ENCODE measurements around the gene DDX5. TPM values are rescaled to one million over a fixed set of nuclear protein-coding genes. Genes with fewer than 3 reads are reported as not detected.

DDX5 gene
- total RNA-seq, 1 experiment from 2014 or later: 869 TPM

DNA sequence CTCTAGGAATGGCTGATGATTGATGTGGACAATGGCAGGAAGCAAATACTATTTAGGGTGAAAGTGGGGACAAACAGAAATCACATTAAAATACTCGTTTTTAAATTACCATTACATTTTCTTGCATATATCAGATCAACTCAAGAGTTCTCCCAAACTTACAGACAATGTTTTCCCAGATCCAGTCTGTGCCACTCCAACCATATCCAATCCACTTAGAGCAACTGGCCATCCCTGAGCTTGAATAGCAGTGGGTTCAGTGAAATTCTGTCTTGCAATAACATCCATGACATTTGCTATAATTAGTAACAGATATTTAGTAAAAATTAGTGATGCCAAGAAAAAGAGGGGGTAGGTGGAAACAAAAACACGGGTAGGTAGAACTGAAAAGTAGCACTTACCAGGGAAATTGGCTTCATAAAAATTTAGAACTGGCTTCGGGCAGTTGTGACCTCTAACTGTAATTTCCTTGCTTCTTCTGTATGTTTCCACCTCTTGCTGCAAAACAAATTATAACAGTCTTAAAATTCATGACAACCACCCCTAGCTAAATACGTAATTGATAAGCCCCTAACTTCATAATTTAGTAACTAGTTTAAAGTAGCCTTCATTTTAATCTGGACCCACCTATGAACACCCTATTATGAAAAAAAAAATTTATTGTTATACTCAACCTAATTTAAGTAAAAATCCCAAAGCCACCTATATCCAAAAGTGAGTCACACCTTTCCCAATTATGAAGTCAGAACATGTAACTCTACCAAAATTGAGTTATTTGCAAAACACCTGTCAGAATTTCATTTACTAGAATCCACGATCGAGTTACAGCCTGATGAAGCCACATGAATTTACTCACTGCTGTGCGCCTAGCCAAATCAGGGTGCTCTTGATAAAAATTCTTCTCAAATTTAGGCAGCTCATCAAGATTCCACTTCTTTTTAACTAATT lies 2.0 kb downstream of the DDX5 start:
- no peak overlapping the region for H3K14ac ChIP-seq (ENCODE audit: insufficient read depth, low read length)
- peaks cover 6% of the 10 kb centered on the region for H3K23me2 ChIP-seq (ENCODE audit: insufficient read length, low read depth, low read length, poor library complexity, severe bottlenecking)
- H3K4me2 ChIP-seq (ENCODE audit: insufficient read depth, insufficient read length, low read length): peak overlapping the region; percentile 82
- peak overlapping the region in 2 of 3 experiments; percentile 93 to 97; a peak in 5 of 7 replicates for H3K27ac Mint-ChIP-seq
- H2BK5ac ChIP-seq (ENCODE audit: insufficient read length, low read length): no peak overlapping the region
- H2AK5ac ChIP-seq (ENCODE audit: insufficient read length, low read length): no peak overlapping the region
- no peak overlapping the region for H2AFZ ChIP-seq (ENCODE audit: low read length)
- no peak overlapping the region for H2BK15ac ChIP-seq (ENCODE audit: low read depth, low read length)
- H3K4ac ChIP-seq (ENCODE audit: low read depth, low read length): no peak overlapping the region
- no peak overlapping the region for H2BK12ac ChIP-seq (ENCODE audit: insufficient read length, low read depth, low read length)
- H3K36me3 Mint-ChIP-seq (ENCODE audit: insufficient read depth in 1 of 3, low read depth in 3 of 3): peaks cover 68 to 81% (median 75%) of the 10 kb centered on the region in 3 experiments
- no peaks in the 10 kb centered on the region for H3K4me1 ChIP-seq (ENCODE audit: insufficient read depth, low read length)
- H2BK20ac ChIP-seq (ENCODE audit: low read depth, low read length, poor library complexity, severe bottlenecking): no peak overlapping the region
- H3K27ac ChIP-seq (ENCODE audit: insufficient read length, low read depth, low read length): no peak overlapping the region
- H3K23ac ChIP-seq (ENCODE audit: insufficient read length, low read depth, low read length): no peak overlapping the region
- H4K91ac ChIP-seq (ENCODE audit: insufficient read length, low read depth, low read length): no peak overlapping the region
- H3K79me2 ChIP-seq (ENCODE audit: insufficient read depth, low read length): peaks cover 29% of the 10 kb centered on the region
- no peak overlapping the region for H3T11ph ChIP-seq (ENCODE audit: low read length)
- H3K56ac ChIP-seq (ENCODE audit: insufficient read length, low read depth, low read length): no peak overlapping the region
- no peak overlapping the region for H4K5ac ChIP-seq (ENCODE audit: insufficient read length, low read depth, low read length)
- H4K20me1 ChIP-seq (ENCODE audit: control insufficient read depth, insufficient read depth, insufficient read length): no peaks in the 10 kb centered on the region
- peaks cover 6% of the 10 kb centered on the region for H3K79me1 ChIP-seq (ENCODE audit: insufficient read depth, low read depth, low read length, poor library complexity, severe bottlenecking)
- H4K8ac ChIP-seq (replicated peaks; ENCODE audit: insufficient read length, low read depth, low read length): no peak overlapping the region
- no peak overlapping the region for H3K9ac ChIP-seq (ENCODE audit: extremely low read depth, insufficient read length, low read length)
- H3K4me1 Mint-ChIP-seq: peaks cover 42 to 60% of the 10 kb centered on the region in 2 experiments
- H3K9me3 ChIP-seq (ENCODE audit: control insufficient read depth, low read depth, low read length): no peaks in the 10 kb centered on the region
- no peaks in the 10 kb centered on the region for H3K27me3 ChIP-seq (ENCODE audit: insufficient read depth, low read length)
- WGBS (ENCODE audit: extremely low coverage, insufficient read length, low lambda C conversion rate): no CpG with 5 or more reads among the region's 7 CpGs
- no peak overlapping the region for H2BK120ac ChIP-seq (ENCODE audit: low read depth, low read length, poor library complexity, severe bottlenecking)
- no peak overlapping the region for H3K18ac ChIP-seq (ENCODE audit: insufficient read length, low read depth, low read length)
- TF ChIP-seq, protein P1, sequence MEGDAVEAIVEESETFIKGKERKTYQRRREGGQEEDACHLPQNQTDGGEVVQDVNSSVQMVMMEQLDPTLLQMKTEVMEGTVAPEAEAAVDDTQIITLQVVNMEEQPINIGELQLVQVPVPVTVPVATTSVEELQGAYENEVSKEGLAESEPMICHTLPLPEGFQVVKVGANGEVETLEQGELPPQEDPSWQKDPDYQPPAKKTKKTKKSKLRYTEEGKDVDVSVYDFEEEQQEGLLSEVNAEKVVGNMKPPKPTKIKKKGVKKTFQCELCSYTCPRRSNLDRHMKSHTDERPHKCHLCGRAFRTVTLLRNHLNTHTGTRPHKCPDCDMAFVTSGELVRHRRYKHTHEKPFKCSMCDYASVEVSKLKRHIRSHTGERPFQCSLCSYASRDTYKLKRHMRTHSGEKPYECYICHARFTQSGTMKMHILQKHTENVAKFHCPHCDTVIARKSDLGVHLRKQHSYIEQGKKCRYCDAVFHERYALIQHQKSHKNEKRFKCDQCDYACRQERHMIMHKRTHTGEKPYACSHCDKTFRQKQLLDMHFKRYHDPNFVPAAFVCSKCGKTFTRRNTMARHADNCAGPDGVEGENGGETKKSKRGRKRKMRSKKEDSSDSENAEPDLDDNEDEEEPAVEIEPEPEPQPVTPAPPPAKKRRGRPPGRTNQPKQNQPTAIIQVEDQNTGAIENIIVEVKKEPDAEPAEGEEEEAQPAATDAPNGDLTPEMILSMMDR (conservative IDR thresholded peaks at IDR 0.05): no peak
- peaks cover 3 to 4% of the 10 kb centered on the region in 2 experiments; a peak in 3 of 5 replicates for H3K9me3 Mint-ChIP-seq
- H3K4me3 Mint-ChIP-seq: peak overlapping the region; percentile 98 to 100
- no peak for DNase-seq
- peaks cover 10% of the 10 kb centered on the region; the same call in 1 of the 2 replicates for H3K27me3 Mint-ChIP-seq (ENCODE audit: low read depth)
